GM23248 (cell line): ENCODE data around the gene UNC5C.

Source experiments
- EZH2 ChIP-seq: fragments of 200-600 bp; sonication (generic); IDR thresholded peaks from 2 replicates; pipeline ENCODE4 v1.6.1; 2018; ENCODE audit warnings: antibody characterized with exemption, mild to moderate bottlenecking; ENCODE audit not compliant: insufficient read depth, poor library complexity, severe bottlenecking
- EZH2phosphoT487 ChIP-seq: fragments of 200-600 bp; sonication (generic); IDR thresholded peaks from 2 replicates; pipeline ENCODE4 v1.6.1; 2018; ENCODE audit warnings: antibody characterized with exemption, moderate library complexity, mild to moderate bottlenecking, low read depth; ENCODE audit not compliant: insufficient read depth

- no peak for TF ChIP-seq EZH2
- TF ChIP-seq EZH2phosphoT487, result no peak
These were observed 282.7 kb downstream of the UNC5C start for GRCh38 chr4:95265814-95266740.
